Measurements from ENCODE around the gene RORB.

Gene RORB

DNA sequence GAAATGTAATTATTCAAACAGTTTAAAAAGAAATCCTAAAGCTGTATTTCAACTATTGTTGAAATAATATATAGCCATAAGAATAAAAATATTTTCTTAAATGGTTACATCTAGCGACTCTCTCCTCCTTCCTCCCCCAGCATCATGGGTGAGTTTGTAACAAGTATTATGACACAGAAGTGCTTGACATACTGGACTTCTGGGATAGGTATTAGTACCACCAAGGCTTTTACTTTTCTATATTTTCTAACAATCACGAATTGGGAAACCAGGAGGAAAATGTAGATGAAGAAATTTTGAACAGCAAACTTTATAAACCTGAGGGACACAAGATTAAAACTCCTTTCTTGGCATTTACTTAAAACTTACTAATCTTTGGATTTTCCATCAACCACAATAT lies 4.4 kb downstream of the RORB start:
- DNase-seq (ENCODE audit: low read depth in 1 of 2, low spot score in 1 of 2) = no peak
- H3K27me3 ChIP-seq (ENCODE audit: insufficient read depth, poor library complexity, severe bottlenecking) = peaks cover 55% of the 10 kb centered on the region
- H3K4me3 ChIP-seq (replicated peaks; ENCODE audit: insufficient read depth, low read length) = no peak overlapping the region
- TF ChIP-seq REST (IDR thresholded peaks at IDR 0.05; ENCODE audit: insufficient replicate concordance, low read depth) (no peak), CTCF (IDR thresholded peaks at IDR 0.05; ENCODE audit: insufficient read depth, low read length) (no peak), GABPA (IDR thresholded peaks at IDR 0.05; ENCODE audit: low read depth) (no peak), SPI1 (IDR thresholded peaks at IDR 0.05; ENCODE audit: borderline replicate concordance, low read depth) (no peak), POLR2AphosphoS5 (IDR thresholded peaks at IDR 0.05; ENCODE audit: low read depth) (no peak)
- no peak overlapping the region for H3K27ac ChIP-seq (replicated peaks)

GRCh38 chr9:74503219-74503618 lies 6.1 kb downstream of the RORB start:
- TF ChIP-seq REST (IDR thresholded peaks at IDR 0.05; ENCODE audit: insufficient replicate concordance, low read depth) (no peak), SPI1 (IDR thresholded peaks at IDR 0.05; ENCODE audit: borderline replicate concordance, low read depth) (no peak), POLR2AphosphoS5 (IDR thresholded peaks at IDR 0.05; ENCODE audit: low read depth) (no peak), CTCF (IDR thresholded peaks at IDR 0.05; ENCODE audit: insufficient read depth, low read length) (no peak), GABPA (IDR thresholded peaks at IDR 0.05; ENCODE audit: low read depth) (no peak)
- H3K27me3 ChIP-seq (ENCODE audit: insufficient read depth, poor library complexity, severe bottlenecking) = peaks cover 42% of the 10 kb centered on the region
- H3K27ac ChIP-seq (replicated peaks) = no peak overlapping the region
- no peak for DNase-seq (ENCODE audit: low read depth in 1 of 2, low spot score in 1 of 2)
- H3K4me3 ChIP-seq (replicated peaks; ENCODE audit: insufficient read depth, low read length) = no peak overlapping the region

GRCh38 chr9:74503666-74504065 lies 6.5 kb downstream of the RORB start:
- Histone ChIP-seq H3K27ac (replicated peaks) (no peak overlapping the region), H3K27me3 (ENCODE audit: insufficient read depth, poor library complexity, severe bottlenecking) (peaks cover 38% of the 10 kb centered on the region), H3K4me3 (replicated peaks; ENCODE audit: insufficient read depth, low read length) (no peak overlapping the region)
- TF ChIP-seq REST (IDR thresholded peaks at IDR 0.05; ENCODE audit: insufficient replicate concordance, low read depth) = no peak
- TF ChIP-seq CTCF (IDR thresholded peaks at IDR 0.05; ENCODE audit: insufficient read depth, low read length) = no peak
- TF ChIP-seq GABPA (IDR thresholded peaks at IDR 0.05; ENCODE audit: low read depth) = no peak
- TF ChIP-seq SPI1 (IDR thresholded peaks at IDR 0.05; ENCODE audit: borderline replicate concordance, low read depth) = no peak
- TF ChIP-seq POLR2AphosphoS5 (IDR thresholded peaks at IDR 0.05; ENCODE audit: low read depth) = no peak
- DNase-seq (ENCODE audit: low read depth in 1 of 2, low spot score in 1 of 2) = no peak
